Measurements from ENCODE around the gene ATP11A. TPM values are rescaled to one million over a fixed set of nuclear protein-coding genes. Genes with fewer than 3 reads are reported as not detected.
"Not testable (repeated sequence)": the region's sequence is repeated elsewhere in the genome, so short reads cannot be mapped to it uniquely, and the experiment has no call there.

ATP11A gene
- polyA plus RNA-seq, 4 donors: 3.2 to 79.6 (median 9.5) TPM

DNA sequence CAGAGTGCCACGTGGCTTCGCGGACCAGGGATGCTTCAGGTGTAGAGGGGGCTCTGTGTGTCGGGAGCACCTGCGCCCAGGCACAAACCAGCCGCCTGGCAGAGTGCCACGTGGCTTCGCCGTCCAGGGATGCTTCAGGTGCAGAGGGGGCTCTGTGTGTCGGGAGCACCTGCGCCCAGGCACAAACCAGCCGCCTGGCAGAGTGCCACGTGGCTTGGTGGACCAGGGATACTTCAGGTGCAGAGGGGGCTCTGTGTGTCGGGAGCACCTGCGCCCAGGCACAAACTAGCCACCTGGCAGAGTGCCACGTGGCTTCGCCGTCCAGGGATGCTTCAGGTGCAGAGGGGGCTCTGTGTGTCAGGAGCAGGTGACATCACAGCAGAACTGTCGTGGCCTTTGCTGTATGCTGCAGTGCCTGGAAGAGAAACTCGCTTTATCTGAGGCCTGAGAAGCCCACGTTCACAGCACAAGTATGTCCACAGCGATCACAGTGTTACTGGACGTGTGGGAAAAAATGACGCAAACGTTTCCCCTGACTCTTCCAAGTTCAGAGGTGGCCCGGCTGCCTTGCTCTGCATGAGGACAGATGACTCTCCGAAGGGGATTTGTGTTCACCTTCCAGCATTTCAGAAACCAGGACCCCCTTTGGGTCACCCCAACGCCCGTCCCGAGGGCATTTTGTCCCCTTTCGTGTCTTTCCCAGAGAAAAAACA, 151.6 kb downstream of the ATP11A start:
- H3K4me3 ChIP-seq (ENCODE audit: low read depth in 1 of 3, low read length in 3 of 3); H3K27ac ChIP-seq (ENCODE audit: low read depth in 1 of 3, low read length in 2 of 3); H3K4me1 ChIP-seq (ENCODE audit: control insufficient read depth in 3 of 3, insufficient read depth in 2 of 3, low read depth in 1 of 3, low read length in 2 of 3); H3K27me3 ChIP-seq (ENCODE audit: control insufficient read depth in 3 of 3, insufficient read depth in 3 of 3, low read length in 3 of 3); H3K9me3 ChIP-seq (ENCODE audit: control insufficient read depth in 2 of 2, insufficient read depth in 1 of 2, low read depth in 1 of 2, low read length in 1 of 2); DNase-seq; FAIRE-seq: not testable (repeated sequence)
- peaks cover 2 to 87% (median 6%) of the 10 kb centered on the region in 3 donors for H3K36me3 ChIP-seq (ENCODE audit: control insufficient read depth in 3 of 3, insufficient read depth in 2 of 3, low read depth in 1 of 3, low read length in 3 of 3)
- WGBS, 3 donors: 92 to 95% (median 94%) methylated on average over 31 of the region's 31 CpGs

DNA sequence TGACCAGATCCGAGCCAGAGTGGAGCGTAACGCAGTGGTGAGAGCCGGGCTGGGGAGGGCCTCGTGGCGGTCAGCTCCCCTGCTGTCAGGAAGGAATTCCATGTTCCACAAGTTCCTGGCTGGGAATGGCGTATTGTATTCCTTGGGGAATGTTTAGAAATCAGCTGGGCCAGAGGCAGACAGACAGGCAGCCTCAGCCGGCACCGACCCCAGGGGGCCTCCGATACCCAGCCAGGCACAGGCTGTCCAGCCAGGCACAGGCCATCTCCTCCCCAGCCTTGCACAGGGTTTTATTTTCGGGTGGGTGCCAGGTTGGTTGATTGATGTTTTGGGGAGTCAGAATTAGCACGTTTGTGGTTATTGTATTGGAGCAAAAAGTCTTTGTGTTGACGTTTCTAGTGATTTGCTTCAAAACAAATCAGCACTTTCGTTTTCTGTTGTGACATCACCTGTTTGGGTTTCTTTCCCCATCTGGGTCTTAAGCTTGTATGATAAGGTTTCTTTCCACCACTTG, 152.6 kb downstream of the ATP11A start:
- Histone ChIP-seq H3K4me1 (ENCODE audit: control insufficient read depth in 3 of 3, insufficient read depth in 2 of 3, low read depth in 1 of 3, low read length in 2 of 3) (no peaks in the 10 kb centered on the region), H3K27me3 (ENCODE audit: control insufficient read depth in 3 of 3, insufficient read depth in 3 of 3, low read length in 3 of 3) (no peaks in the 10 kb centered on the region), H3K9me3 (ENCODE audit: control insufficient read depth in 2 of 2, insufficient read depth in 1 of 2, low read depth in 1 of 2, low read length in 1 of 2) (peaks cover 0 to 5% of the 10 kb centered on the region in 2 donors), H3K4me3 (ENCODE audit: low read depth in 1 of 3, low read length in 3 of 3) (no peak overlapping the region), H3K27ac (ENCODE audit: low read depth in 1 of 3, low read length in 2 of 3) (no peak overlapping the region), H3K36me3 (ENCODE audit: control insufficient read depth in 3 of 3, insufficient read depth in 2 of 3, low read depth in 1 of 3, low read length in 3 of 3) (peaks cover 0 to 83% (median 6%) of the 10 kb centered on the region in 3 donors)
- DNase-seq: no peak
- 74 to 90% (median 87%) methylated on average over 14 of the region's 14 CpGs for WGBS, 3 donors
- FAIRE-seq: no peak

DNA sequence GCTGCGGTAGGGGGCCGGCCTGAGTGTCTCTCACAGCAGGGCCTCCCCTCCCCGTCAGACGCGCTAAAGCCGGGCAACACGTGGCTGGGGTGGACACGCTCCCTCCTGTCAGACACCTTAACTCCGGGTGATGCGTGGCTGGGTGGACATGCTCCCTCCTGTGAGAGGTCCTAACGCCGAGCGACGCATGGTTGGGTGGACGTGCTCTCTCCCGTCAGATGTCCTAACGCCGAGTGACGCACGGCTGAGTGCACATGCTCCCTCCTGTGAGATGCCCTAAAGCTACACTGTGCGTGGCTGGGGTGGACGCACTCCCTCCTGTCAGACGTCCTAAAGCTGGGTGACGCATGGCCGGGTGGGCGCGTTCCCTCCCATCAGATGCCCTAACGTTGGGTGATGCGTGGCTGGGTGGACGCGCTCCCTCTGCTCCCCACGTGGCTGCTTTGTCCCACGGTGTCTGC, 153.1 kb downstream of the ATP11A start:
- Histone ChIP-seq H3K9me3 (ENCODE audit: control insufficient read depth in 2 of 2, insufficient read depth in 1 of 2, low read depth in 1 of 2, low read length in 1 of 2) (peaks cover 0 to 11% of the 10 kb centered on the region in 2 donors), H3K36me3 (ENCODE audit: control insufficient read depth in 3 of 3, insufficient read depth in 2 of 3, low read depth in 1 of 3, low read length in 3 of 3) (peaks cover 0 to 82% (median 6%) of the 10 kb centered on the region in 3 donors), H3K27me3 (ENCODE audit: control insufficient read depth in 3 of 3, insufficient read depth in 3 of 3, low read length in 3 of 3) (no peaks in the 10 kb centered on the region), H3K27ac (ENCODE audit: low read depth in 1 of 3, low read length in 2 of 3) (no peak overlapping the region), H3K4me3 (ENCODE audit: low read depth in 1 of 3, low read length in 3 of 3) (no peak overlapping the region), H3K4me1 (ENCODE audit: control insufficient read depth in 3 of 3, insufficient read depth in 2 of 3, low read depth in 1 of 3, low read length in 2 of 3) (no peaks in the 10 kb centered on the region)
- DNase-seq (no peak), FAIRE-seq (no peak)
- 96 to 99% (median 97%) methylated on average over 33 of the region's 33 CpGs for WGBS, 3 donors

DNA sequence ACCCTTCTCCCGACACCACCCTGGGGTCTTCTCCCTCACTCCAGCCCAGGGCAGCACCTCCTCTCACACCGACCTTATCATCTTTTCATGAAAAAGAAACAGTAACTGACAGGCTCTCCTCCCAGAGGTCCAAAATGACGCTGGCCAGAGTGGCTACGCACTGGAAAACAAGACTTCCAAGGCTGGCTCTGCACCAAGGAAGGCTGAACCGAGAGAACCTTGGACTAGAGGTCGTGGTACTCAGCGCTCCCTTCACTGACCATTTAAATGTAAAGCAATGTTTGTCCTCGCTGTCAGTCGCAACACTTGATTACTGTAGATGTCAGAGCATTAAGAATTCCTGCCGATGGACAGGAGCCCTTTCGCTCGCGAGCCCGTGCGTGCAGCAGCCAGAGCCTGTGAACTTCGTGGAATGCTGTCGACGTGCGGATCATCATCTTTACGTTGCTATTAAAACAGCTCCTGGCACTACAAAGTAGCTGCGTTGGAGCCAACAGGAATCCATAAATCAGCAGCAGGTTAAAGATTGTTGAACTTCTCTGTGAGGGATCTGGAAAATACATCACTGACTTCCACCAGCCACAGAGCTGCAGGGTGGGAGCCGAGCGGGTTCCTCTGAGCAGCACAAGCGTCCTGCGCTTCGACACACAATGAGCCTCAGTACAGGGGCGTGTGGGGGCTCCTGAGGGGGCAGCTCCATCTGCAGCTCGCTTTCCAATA, 153.7 kb downstream of the ATP11A start:
- Histone ChIP-seq H3K9me3 (ENCODE audit: control insufficient read depth in 2 of 2, insufficient read depth in 1 of 2, low read depth in 1 of 2, low read length in 1 of 2) (peaks cover 0 to 11% of the 10 kb centered on the region in 2 donors), H3K27ac (ENCODE audit: low read depth in 1 of 3, low read length in 2 of 3) (no peak overlapping the region), H3K4me1 (ENCODE audit: control insufficient read depth in 3 of 3, insufficient read depth in 2 of 3, low read depth in 1 of 3, low read length in 2 of 3) (no peaks in the 10 kb centered on the region), H3K36me3 (ENCODE audit: control insufficient read depth in 3 of 3, insufficient read depth in 2 of 3, low read depth in 1 of 3, low read length in 3 of 3) (peaks cover 0 to 76% (median 6%) of the 10 kb centered on the region in 3 donors), H3K4me3 (ENCODE audit: low read depth in 1 of 3, low read length in 3 of 3) (no peak overlapping the region), H3K27me3 (ENCODE audit: control insufficient read depth in 3 of 3, insufficient read depth in 3 of 3, low read length in 3 of 3) (no peaks in the 10 kb centered on the region)
- WGBS, 3 donors: 87 to 95% (median 93%) methylated on average over 28 of the region's 28 CpGs
- no peak for FAIRE-seq
- DNase-seq: no peak

DNA sequence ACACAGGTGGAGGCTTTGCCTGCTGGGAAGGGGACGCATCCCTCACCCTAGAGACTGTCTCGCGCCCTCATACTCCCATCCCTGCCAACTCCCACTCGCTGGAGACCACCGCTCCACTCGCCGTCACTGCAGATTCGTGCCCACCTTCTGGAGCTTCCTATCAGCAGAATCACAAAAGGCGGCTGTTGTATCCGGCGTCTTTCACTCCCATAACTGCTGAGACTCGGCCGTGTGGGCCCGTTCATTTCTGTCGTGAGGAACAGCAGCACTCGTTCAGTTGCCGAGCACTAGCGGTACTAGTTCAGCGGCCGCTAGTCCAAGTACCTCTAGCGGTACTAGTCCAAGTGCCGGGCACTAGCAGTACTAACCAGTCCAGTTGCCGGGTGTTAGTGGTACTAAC, 154.6 kb downstream of the ATP11A start:
- Histone ChIP-seq H3K36me3 (ENCODE audit: control insufficient read depth in 3 of 3, insufficient read depth in 2 of 3, low read depth in 1 of 3, low read length in 3 of 3) (peaks cover 0 to 67% (median 4%) of the 10 kb centered on the region in 3 donors), H3K4me1 (ENCODE audit: control insufficient read depth in 3 of 3, insufficient read depth in 2 of 3, low read depth in 1 of 3, low read length in 2 of 3) (no peaks in the 10 kb centered on the region), H3K27ac (ENCODE audit: low read depth in 1 of 3, low read length in 2 of 3) (no peak overlapping the region), H3K9me3 (ENCODE audit: control insufficient read depth in 2 of 2, insufficient read depth in 1 of 2, low read depth in 1 of 2, low read length in 1 of 2) (peaks cover 0 to 11% of the 10 kb centered on the region in 2 donors), H3K4me3 (ENCODE audit: low read depth in 1 of 3, low read length in 3 of 3) (no peak overlapping the region), H3K27me3 (ENCODE audit: control insufficient read depth in 3 of 3, insufficient read depth in 3 of 3, low read length in 3 of 3) (no peaks in the 10 kb centered on the region)
- FAIRE-seq: no peak
- no peak for DNase-seq
- 90 to 98% (median 94%) methylated on average over 23 of the region's 23 CpGs for WGBS, 3 donors

DNA sequence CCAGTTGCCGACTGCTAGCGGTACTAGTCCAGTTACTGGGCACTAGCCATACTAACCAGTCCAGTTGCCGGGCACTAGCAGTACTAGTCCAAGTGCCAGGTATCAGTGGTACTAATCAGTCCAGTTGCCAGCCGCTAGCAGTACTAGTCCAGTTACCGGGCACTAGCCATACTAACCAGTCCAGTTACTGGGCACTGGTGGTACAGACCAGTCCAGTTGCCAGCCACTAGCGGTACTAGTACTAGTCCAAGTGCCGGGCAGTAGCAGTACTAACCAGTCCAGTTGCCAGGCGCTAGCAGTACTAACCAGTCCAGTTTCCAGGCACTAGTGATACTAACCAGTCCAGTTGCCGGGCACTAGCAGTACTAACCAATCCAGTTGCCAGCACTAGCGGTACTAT, 155.0 kb downstream of the ATP11A start:
- H3K4me3 ChIP-seq (ENCODE audit: low read depth in 1 of 3, low read length in 3 of 3): no peak overlapping the region
- FAIRE-seq (no peak), DNase-seq (no peak)
- no peak overlapping the region for H3K27ac ChIP-seq (ENCODE audit: low read depth in 1 of 3, low read length in 2 of 3)
- WGBS, 3 donors: 95 to 99% (median 96%) methylated on average over 9 to 10 of the region's 10 CpGs
- no peaks in the 10 kb centered on the region for H3K27me3 ChIP-seq (ENCODE audit: control insufficient read depth in 3 of 3, insufficient read depth in 3 of 3, low read length in 3 of 3)
- peaks cover 0 to 69% (median 4%) of the 10 kb centered on the region in 3 donors for H3K36me3 ChIP-seq (ENCODE audit: control insufficient read depth in 3 of 3, insufficient read depth in 2 of 3, low read depth in 1 of 3, low read length in 3 of 3)
- H3K4me1 ChIP-seq (ENCODE audit: control insufficient read depth in 3 of 3, insufficient read depth in 2 of 3, low read depth in 1 of 3, low read length in 2 of 3): no peaks in the 10 kb centered on the region
- H3K9me3 ChIP-seq (ENCODE audit: control insufficient read depth in 2 of 2, insufficient read depth in 1 of 2, low read depth in 1 of 2, low read length in 1 of 2): peaks cover 0 to 11% of the 10 kb centered on the region in 2 donors

DNA sequence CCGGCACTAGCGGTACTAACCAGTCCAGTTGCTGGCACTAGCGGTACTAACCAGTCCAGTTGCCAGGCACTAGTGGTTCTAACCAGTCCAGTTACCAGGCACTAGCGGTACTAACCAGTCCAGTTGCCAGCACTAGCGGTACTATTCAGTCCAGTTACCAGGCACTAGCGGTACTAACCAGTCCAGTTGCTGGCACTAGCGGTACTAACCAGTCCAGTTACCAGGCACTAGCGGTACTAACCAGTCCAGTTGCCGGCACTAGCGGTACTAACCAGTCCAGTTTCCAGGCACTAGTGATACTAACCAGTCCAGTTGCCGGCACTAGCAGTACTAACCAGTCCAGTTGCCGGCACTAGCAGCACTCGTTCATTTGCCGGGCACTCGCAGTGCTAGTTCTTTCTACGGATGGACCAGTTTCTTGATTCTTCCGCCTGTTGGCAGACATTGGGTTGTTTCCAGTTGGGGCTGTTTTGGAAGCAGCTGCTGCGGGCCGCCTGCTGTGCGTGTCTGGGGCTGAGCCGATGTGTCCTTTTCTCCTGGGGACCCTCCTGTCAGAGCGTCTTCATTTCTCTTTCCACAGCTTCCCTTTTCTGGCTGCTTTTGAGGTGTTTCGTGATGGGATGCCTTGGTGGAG, 155.8 kb downstream of the ATP11A start:
- DNase-seq (no peak), FAIRE-seq (no peak)
- no peaks in the 10 kb centered on the region for H3K27me3 ChIP-seq (ENCODE audit: control insufficient read depth in 3 of 3, insufficient read depth in 3 of 3, low read length in 3 of 3)
- WGBS, 3 donors: 93 to 98% (median 95%) methylated on average over 13 to 23 of the region's 23 CpGs
- peaks cover 0 to 69% (median 6%) of the 10 kb centered on the region in 3 donors for H3K36me3 ChIP-seq (ENCODE audit: control insufficient read depth in 3 of 3, insufficient read depth in 2 of 3, low read depth in 1 of 3, low read length in 3 of 3)
- H3K27ac ChIP-seq (ENCODE audit: low read depth in 1 of 3, low read length in 2 of 3): no peak overlapping the region
- H3K4me3 ChIP-seq (ENCODE audit: low read depth in 1 of 3, low read length in 3 of 3): no peak overlapping the region
- peaks cover 0 to 11% of the 10 kb centered on the region in 2 donors for H3K9me3 ChIP-seq (ENCODE audit: control insufficient read depth in 2 of 2, insufficient read depth in 1 of 2, low read depth in 1 of 2, low read length in 1 of 2)
- H3K4me1 ChIP-seq (ENCODE audit: control insufficient read depth in 3 of 3, insufficient read depth in 2 of 3, low read depth in 1 of 3, low read length in 2 of 3): no peaks in the 10 kb centered on the region

DNA sequence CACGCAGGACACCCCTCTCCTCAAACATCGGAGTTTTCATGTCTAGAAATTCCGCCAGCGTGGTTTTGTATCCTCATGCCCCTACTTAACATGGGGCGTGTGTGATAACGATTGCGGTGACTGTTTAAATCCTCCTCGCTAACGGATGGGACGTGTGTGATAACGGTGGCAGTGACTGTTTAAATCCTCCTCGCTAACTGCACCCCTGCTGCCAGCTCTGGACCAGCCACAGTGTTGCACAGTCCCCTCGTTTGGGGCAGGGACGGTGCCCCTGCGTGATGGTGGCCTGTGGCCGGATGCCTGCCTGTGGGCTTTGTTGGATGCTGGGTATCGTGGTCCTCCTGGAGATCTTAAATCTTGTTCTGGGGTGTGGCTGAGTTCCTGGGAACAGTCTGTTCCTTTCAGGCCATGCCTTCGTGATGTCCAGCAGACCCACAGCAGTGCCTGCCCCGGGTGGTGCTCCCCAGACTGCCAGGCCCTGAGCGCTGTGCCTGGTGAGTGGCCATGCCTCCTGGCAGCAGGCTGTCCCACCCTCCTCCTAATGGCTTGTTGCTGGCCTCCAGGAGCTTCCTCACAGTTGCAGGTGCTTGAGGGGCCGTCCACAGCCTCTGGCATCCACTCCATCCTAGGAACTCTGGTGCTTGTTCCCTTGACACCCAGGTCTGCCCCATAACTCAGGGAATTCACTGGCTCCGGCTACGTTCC, 156.7 kb downstream of the ATP11A start:
- Histone ChIP-seq H3K36me3 (ENCODE audit: control insufficient read depth in 3 of 3, insufficient read depth in 2 of 3, low read depth in 1 of 3, low read length in 3 of 3) (peaks cover 0 to 70% (median 6%) of the 10 kb centered on the region in 3 donors), H3K4me3 (ENCODE audit: low read depth in 1 of 3, low read length in 3 of 3) (no peak overlapping the region), H3K27me3 (ENCODE audit: control insufficient read depth in 3 of 3, insufficient read depth in 3 of 3, low read length in 3 of 3) (no peaks in the 10 kb centered on the region), H3K9me3 (ENCODE audit: control insufficient read depth in 2 of 2, insufficient read depth in 1 of 2, low read depth in 1 of 2, low read length in 1 of 2) (peaks cover 0 to 11% of the 10 kb centered on the region in 2 donors), H3K4me1 (ENCODE audit: control insufficient read depth in 3 of 3, insufficient read depth in 2 of 3, low read depth in 1 of 3, low read length in 2 of 3) (no peaks in the 10 kb centered on the region), H3K27ac (ENCODE audit: low read depth in 1 of 3, low read length in 2 of 3) (no peak overlapping the region)
- FAIRE-seq (no peak), DNase-seq (no peak)
- WGBS, 3 donors: 94 to 97% (median 96%) methylated on average over 23 of the region's 23 CpGs

Measured in small intestine (tissue), 7 donors.